BJ (cell line): ENCODE data around the gene SEPTIN6. TPM values are rescaled to one million over a fixed set of nuclear protein-coding genes. Genes with fewer than 3 reads are reported as not detected.
"Not testable (repeated sequence)": the region's sequence is repeated elsewhere in the genome, so short reads cannot be mapped to it uniquely, and the experiment has no call there.

Source experiments
- CTCF ChIA-PET: fragments of 350-600 bp; formaldehyde crosslinking; extraction: SDS; loops from one replicate; lab custom pipeline; 2021; ENCODE audit warnings: antibody characterized with exemption, inconsistent platforms; lab: Yijun Ruan, JAX
- POLR2A ChIA-PET: fragments of 300-600 bp; sonication (Branson Sonifier 250); formaldehyde crosslinking; extraction: SDS; loops from one replicate; lab custom pipeline; 2021; ENCODE audit warnings: antibody characterized with exemption; lab: Charles Lee
- DNase-seq: peaks from one replicate; pipeline ENCODE4 v3.0.0-alpha.2; 2011; ENCODE audit warnings: low read depth
- H3K27me3 ChIP-seq: 2 replicates; pipeline ENCODE4 v1.6.0; 2011; ENCODE audit warnings: low read length; ENCODE audit not compliant: control insufficient read depth, insufficient read depth
- H3K36me3 ChIP-seq: 2 replicates; pipeline ENCODE4 v1.5.1; 2011; ENCODE audit warnings: low read length; ENCODE audit not compliant: control insufficient read depth, insufficient read depth
- H3K4me3 ChIP-seq: 2 replicates; pipeline ENCODE4 v1.5.1; 2011; ENCODE audit warnings: low read depth, mild to moderate bottlenecking, control low read depth, low read length
- CTCF ChIP-seq: IDR thresholded peaks from 2 replicates; pipeline ENCODE4 v1.5.1; 2011; ENCODE audit warnings: low read depth, mild to moderate bottlenecking, control low read depth, inconsistent platforms, low read length, moderate library complexity; ENCODE audit not compliant: insufficient read depth
- polyA plus RNA-seq: library from polyadenylated mRNA; depleted of rRNA; stranded (reverse); fragments of >200 nt; gene quantifications from 2 replicates; pipeline ENCODE4 v1.2.3, GENCODE V29; 2011

The SEPTIN6 gene
- polyA plus RNA-seq, 1 experiment = 35.5 TPM

GRCh38 chrX:119667111-119667878 lies 25.7 kb downstream of the SEPTIN6 start:
- TF ChIP-seq CTCF = no peak
- no peaks in the 10 kb centered on the region for H3K36me3 ChIP-seq
- ChIA-PET CTCF (no interaction called here), POLR2A (no interaction called here)
- no peak for DNase-seq
- H3K4me3 ChIP-seq = no peak overlapping the region
- no peaks in the 10 kb centered on the region for H3K27me3 ChIP-seq

- H3K27me3 ChIP-seq, CTCF ChIA-PET, H3K4me3 ChIP-seq, H3K36me3 ChIP-seq, DNase-seq, POLR2A ChIA-PET: not testable (repeated sequence)
These were observed 28.1 kb downstream of the SEPTIN6 start for GRCh38 chrX:119664877-119665276.

GRCh38 chrX:119661486-119661885 lies 31.5 kb downstream of the SEPTIN6 start:
- H3K36me3 ChIP-seq = no peaks in the 10 kb centered on the region
- H3K27me3 ChIP-seq = no peaks in the 10 kb centered on the region
- CTCF ChIA-PET = no interaction called here
- H3K4me3 ChIP-seq = no peak overlapping the region
- no peak for TF ChIP-seq CTCF
- POLR2A ChIA-PET = no interaction called here
- no peak for DNase-seq

- ChIA-PET POLR2A (no interaction called here), CTCF (no interaction called here)
- H3K27me3 ChIP-seq = no peaks in the 10 kb centered on the region
- no peak for DNase-seq
- TF ChIP-seq CTCF = no peak
- no peaks in the 10 kb centered on the region for H3K36me3 ChIP-seq
- no peak overlapping the region for H3K4me3 ChIP-seq
These were observed 33.4 kb downstream of the SEPTIN6 start for GRCh38 chrX:119659522-119659921.

GRCh38 chrX:119655125-119655524 lies 37.8 kb downstream of the SEPTIN6 start:
- Histone ChIP-seq H3K36me3 (peaks cover 2% of the 10 kb centered on the region; the same call in 1 of the 2 replicates), H3K4me3 (no peak overlapping the region), H3K27me3 (no peaks in the 10 kb centered on the region)
- peak; percentile 44 for DNase-seq
- no peak for TF ChIP-seq CTCF
- POLR2A ChIA-PET = no interaction called here
- CTCF ChIA-PET = interaction anchor here (1.0 to 2.4 kb wide), 2 partner anchors 22 to 75 kb away, joined by 3 to 12 read pairs; no protein-coding TSS in a partner anchor
